ENCODE results near the gene MAP4K4.

MAP4K4 gene

GRCh38 chr2:101753720-101754490 is 56.4 kb downstream of the MAP4K4 start:
- no peak for TF ChIP-seq CTCF (IDR thresholded peaks at IDR 0.05; ENCODE audit: insufficient read depth, low read depth, low read length, missing control alignments)
- no peak overlapping the region for H3K4me3 ChIP-seq (ENCODE audit: low read length)
- DNase-seq (ENCODE audit: low read depth), result no peak

DNA sequence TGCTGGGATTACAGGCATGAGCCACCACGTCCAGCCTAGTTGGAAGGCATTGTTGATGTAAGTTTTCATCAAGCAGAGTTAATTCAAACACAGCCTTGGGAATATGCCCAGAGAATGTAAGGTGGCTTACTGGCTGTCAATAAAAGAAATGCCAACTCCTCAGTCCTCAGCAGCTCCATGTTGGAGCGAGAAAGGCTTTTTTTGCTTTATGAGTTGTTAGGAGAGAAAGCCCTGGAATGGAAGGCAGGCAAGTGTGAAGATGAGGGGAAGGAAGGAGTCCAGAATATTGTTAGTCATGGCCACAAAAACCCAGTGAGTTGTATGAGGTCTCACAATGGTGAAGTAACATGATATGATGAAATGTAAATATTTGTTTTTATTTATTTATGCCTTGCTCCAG is 57.1 kb downstream of the MAP4K4 start:
- no peak for TF ChIP-seq CTCF (IDR thresholded peaks at IDR 0.05; ENCODE audit: insufficient read depth, low read depth, low read length, missing control alignments)
- peak; percentile 56 for DNase-seq (ENCODE audit: low read depth)
- no peak overlapping the region for H3K4me3 ChIP-seq (ENCODE audit: low read length)

GRCh38 chr2:101756266-101756665 is 58.8 kb downstream of the MAP4K4 start:
- no peak overlapping the region for H3K4me3 ChIP-seq (ENCODE audit: low read length)
- DNase-seq (ENCODE audit: low read depth), result no peak
- no peak for TF ChIP-seq CTCF (IDR thresholded peaks at IDR 0.05; ENCODE audit: insufficient read depth, low read depth, low read length, missing control alignments)

GRCh38 chr2:101758001-101758400 is 60.5 kb downstream of the MAP4K4 start:
- H3K4me3 ChIP-seq (ENCODE audit: low read length), result no peak overlapping the region
- no peak for DNase-seq (ENCODE audit: low read depth)
- TF ChIP-seq CTCF (IDR thresholded peaks at IDR 0.05; ENCODE audit: insufficient read depth, low read depth, low read length, missing control alignments), result no peak

DNA sequence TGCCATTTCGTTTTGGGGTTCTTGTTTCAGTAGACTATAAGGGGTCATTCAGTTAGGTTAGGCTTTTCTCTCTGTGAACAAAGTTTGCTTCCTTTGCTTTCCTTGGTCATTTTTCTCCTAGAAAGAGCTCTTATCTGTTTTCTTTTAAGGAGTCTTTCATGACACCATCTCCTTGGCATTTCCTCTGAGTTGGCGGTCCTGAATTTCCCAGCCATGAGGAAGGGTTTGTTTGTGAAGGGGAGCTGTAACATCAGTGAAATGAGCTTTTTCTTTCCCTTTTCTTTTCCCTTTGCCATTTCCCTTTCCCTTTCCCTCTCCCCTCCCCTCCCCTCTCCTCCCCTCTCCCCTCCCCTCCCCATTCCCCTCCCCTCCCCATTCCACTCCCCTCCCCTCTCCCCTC is 61.7 kb downstream of the MAP4K4 start:
- no peak for TF ChIP-seq CTCF (IDR thresholded peaks at IDR 0.05; ENCODE audit: insufficient read depth, low read depth, low read length, missing control alignments)
- DNase-seq (ENCODE audit: low read depth), result peak; percentile 87
- H3K4me3 ChIP-seq (ENCODE audit: low read length), result no peak overlapping the region

DNA sequence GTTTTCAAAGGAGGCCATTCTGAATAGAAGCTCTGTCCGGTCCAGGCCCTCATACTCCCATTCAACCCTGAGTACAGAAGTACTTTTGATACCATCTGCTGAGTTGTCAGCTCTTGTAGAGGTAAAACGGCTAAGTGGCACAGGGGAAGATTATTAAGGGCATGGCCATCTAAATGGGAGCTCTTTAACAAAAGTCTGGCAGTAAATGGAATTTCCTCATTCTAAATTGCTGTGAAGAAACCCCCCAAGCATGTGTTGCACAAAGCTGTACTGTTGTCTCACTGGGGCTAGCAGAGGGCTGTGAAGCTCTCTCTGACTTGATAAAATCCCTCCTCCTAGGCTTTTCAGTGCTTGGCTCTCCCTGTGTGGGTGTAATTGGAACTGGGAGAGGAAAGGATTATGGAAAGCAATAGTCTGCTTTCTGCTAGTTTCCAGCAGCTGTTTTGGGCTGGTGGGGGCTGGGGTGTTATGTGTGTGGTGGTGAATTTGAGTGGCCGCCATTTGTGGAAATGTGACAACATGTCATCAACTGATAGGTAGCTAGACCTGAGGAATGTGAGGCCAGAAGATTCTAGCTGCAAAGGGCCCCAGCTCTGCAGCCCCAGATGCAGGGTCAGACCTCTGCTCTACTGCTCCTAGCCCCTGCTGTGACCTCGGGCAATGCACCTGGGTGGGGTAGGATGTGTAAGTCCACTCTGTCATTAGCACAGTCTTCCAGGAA is 65.1 kb downstream of the MAP4K4 start:
- H3K4me3 ChIP-seq (ENCODE audit: low read length), result no peak overlapping the region
- TF ChIP-seq CTCF (IDR thresholded peaks at IDR 0.05; ENCODE audit: insufficient read depth, low read depth, low read length, missing control alignments), result no peak
- no peak for DNase-seq (ENCODE audit: low read depth)
